ENCODE data around the gene SPATA21.
"Not testable (repeated sequence)": the region's sequence is repeated elsewhere in the genome, so short reads cannot be mapped to it uniquely, and the experiment has no call there.

Gene SPATA21, protein sequence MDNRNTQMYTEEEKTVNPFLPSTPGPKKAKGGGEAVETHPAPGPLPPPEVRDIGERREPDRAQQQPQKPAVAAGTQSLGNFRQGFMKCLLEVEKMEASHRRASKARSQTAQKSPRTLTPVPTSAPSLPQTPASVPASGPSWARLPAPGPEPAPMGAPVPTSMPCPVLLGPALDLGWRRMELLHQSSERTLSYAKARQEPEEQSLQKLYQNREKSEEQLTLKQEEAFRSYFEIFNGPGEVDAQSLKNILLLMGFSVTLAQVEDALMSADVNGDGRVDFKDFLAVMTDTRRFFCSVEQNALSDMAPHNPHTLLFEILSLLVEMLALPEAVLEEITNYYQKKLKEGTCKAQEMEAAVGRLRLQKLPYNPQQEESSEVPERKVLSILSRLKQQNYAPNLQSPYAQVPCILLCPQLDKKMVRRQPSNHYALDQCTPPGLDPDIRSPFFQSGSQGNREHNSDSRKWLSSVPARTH

DNA sequence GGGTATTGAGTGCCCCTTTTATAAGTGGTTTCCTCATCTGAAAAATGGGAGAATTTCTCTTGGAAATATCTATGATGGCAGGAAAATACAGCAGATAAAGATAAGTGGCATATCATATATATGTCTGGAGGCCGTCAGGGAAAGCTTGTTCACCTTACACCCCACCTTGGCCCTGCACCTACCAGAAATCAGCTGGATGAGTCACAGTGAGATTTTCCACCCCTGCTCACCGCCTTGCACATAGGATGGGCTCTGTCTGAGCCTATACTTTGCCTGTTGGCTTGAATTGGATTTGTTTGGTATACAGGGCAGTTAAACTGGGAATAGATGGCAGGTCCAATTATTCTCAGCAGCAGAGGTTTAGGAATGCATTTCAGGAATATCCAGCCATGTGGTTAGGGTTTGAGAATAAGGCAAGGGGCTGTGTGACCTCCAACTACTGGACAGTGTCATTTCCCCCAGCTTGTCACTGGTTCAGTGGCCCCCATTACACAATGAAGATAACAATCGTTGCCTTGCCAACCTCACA lies at the start of gene SPATA21:
SPATA21 (minus strand) TSS at position 479 of the 529 bp plus-strand sequence. CDS start 6,053 bp downstream, outside the sequence.
- DNase-seq = no peak

DNA sequence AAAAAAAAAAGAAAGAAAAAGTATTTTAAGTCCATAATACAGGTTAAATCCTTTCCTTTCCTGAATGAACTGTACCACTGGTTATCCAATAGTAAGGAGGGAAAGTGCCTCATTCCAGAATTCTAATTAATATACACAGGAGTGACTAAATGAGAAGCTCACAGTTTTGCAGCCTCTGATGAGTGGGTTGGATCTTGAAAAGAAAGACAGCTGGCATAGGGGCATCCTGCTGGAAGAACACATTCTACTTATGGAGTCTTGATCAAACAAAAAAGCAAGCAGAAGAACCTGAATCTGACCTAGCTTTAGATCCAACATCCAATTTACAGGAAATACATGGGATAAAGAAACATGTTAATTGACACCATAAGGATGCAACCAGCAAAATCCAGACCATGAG lies 49.8 kb upstream of the SPATA21 start:
- not testable (repeated sequence) for DNase-seq

DNA sequence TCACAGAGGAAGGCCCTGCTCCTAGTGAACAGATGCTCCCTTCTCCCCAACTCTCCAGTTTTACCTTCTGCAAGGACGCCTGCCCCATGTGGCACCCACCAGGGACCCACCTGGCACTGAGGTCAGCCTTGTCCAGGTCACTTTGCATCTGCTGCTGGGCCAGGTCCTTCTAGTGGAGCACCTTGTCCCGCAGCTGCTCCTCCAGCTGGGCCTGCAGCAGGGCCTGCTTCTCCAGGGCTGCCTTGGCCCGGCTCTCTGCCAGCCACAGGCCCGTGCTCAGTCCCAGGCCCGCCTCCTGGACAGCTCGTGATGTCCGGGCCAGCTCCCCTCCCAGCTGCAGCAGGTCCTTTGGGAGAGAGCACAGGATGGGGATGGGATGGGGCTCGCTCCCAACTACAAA lies 49.1 kb upstream of the SPATA21 start:
- DNase-seq = not testable (repeated sequence)

DNA sequence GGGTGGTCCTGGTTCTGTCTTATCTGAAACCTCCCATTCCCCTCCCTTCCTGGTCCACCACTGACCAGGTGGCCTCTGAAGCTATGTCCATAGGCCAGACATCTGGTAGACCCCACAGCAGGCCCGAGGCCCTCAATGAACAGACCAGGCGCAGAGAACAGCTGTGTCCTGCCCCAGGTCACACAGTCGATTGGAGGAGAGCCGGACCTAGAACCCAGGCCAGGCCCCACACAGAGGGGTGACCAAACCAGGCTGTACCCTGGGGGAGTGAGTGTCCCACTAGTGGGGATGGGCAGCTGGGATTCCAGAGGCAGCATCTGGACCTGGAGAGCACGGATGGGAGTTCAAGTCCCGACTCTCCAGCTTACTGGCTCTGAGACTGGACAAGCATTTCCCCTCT lies 47.7 kb upstream of the SPATA21 start:
- no peak for DNase-seq

DNA sequence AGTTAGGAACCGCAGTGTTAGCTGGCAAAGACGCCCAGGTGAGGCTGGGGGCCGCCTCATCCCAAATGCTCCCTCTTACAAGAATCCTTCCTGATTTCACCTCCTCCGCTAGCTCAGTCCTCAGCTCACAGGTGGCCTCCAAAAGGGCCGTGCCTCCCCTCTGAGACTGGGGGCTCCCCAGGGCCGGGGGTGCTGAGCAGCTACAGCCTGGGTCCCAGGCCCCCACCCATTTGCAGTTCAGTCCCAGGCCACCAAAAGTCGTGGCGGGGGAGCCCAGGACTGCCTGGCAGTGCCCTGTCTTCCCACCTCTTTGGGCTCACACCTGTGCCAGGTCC lies 47.2 kb upstream of the SPATA21 start:
- no peak for DNase-seq

DNA sequence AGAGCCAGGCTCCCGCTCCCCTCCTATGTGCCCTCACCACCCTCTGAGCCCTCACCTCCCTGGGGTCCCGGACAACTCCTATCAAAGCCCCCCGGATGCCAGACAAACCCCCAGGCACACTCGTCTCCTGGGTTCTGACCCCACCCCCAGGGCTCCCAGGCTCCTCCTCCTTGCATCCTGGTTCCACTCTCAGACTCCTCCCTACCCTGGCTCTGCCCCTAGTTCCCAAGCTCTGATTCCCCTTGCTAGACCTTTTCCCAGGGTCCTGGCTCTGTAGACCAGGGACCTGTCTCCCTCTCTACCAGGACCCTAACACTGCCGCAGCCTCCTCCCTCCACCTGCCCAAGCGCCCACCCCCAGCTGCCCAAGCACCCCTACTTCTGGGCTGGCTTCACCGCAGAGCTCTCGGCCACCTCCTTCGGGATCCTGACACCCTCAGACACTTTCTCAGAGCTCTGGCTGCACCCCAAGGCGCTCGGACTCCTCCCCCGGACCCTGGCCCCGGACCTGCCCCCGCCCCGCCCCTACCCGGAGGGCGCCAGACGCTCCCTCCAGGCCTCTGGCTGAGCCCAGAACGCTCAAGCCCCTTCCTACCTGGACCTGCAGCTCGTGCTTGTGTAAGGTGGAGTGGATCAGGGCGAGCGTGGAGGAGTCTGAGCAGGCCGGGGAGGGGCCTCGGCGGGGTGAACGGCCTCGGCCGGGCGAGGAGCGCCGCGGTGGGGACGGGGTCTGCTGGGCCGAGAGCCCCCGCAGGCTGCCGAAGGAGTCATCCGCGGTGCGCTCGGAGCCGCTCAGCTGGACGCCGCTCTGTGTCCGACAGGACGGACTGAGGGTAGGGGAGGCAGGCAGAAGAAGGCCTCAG lies 46.6 kb upstream of the SPATA21 start:
- not testable (repeated sequence) for DNase-seq

DNA sequence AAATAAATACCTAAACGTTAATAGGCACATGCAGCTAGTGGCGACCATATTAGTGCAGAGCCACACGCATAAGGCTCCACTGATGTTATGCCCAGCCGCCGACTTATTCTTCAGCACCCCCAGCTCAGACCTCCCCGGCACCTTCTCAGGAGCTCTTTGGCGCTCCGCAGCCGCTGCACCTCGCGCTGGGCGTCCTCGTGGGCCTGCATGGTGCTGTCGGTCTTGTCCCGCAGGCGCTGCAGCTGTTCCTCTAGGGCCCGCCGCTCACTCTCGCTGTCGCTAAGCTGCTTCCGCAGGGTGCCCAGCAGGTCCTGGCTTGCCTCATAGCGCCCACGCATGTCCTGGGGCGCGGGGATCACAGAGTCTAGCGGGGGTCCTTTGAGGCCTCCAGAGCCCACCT lies 45.9 kb upstream of the SPATA21 start:
- not testable (repeated sequence) for DNase-seq

DNA sequence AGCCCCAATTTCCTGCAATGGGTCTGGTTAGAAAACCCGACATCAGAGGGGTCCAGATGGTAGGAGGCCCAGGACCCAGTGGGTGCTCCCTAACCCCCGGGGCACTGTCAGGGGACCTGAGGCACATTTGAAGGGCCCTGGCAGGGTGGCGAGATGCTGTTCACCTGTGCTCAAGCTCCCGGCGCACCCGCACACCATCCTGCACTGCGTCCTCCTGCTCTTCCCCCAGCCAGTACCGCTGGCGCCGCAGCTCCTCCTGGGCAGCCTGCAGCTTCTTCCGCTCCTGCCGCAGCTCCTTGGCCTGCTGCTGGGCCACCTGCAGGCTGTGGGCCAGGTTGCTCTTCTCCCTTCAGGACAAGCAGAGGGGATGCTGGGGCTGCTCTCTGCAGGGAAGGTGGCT lies 40.9 kb upstream of the SPATA21 start:
- no peak for DNase-seq

DNA sequence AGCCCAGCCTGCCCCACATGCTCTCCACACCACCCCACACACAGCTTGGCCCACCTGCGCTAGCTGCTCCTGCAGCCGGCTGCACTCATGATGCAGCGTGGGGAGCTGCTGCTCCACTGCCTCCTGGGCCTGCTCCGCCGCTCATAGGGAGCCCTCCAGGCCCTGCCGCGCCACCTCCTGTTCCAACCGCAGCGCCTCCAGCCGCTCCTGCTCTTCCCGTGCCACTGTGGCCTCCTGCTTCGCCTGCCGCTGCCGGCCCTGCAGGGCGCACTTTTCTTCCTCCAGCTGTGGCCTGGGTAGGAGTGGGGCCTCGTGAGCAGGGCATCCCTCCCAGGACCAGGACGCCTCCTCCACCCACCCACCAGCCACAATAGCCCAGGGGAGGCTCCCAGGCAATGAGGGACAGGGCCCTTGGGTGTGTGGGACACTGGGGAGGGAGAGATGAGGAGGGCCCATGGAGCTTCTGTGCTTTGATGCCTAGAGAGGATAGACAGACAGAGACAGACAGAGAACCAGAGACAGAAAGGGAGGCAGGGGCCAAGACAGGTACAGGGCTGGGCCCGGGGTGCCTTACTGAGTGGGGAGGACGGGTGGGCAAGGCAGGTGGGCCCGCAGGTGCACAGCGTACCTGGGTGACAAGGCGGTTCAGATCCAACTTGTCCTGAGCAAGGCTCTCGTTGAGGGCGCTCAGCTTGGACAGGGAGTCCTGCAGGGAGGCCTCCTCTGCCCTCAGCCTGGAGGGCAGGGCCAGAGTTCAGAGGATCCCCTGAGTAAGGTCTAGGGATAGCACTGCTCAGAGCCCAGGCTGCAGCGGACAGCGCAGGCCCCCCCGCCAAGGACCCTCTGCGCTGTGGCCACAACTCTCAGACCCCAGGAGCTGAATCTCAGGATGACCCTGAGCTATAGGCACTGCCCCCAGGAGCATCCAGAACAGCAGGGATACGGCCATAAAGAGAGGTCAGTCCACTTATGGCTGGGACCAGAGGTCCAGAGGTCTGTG lies 38.8 kb upstream of the SPATA21 start:
- not testable (repeated sequence) for DNase-seq

DNA sequence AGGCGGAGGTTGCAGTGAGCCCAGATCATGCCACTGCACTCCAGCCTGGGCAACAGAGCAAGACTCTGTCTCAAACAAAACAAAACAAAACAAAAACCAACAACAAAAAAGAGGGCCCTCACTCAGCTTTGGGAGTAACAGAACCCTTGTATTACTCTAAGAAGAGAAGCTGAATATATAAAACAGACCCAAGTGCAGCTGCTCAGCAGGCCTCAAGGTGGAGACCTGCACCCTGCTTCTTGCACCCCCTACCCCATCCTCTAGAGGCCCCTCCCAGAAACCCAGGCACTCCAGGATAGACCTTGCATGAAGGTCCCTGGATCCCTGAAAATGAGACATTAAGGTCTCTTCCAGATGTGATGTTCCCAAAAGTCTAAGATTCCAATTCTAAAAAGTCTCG lies 37.7 kb upstream of the SPATA21 start:
- not testable (repeated sequence) for DNase-seq

DNA sequence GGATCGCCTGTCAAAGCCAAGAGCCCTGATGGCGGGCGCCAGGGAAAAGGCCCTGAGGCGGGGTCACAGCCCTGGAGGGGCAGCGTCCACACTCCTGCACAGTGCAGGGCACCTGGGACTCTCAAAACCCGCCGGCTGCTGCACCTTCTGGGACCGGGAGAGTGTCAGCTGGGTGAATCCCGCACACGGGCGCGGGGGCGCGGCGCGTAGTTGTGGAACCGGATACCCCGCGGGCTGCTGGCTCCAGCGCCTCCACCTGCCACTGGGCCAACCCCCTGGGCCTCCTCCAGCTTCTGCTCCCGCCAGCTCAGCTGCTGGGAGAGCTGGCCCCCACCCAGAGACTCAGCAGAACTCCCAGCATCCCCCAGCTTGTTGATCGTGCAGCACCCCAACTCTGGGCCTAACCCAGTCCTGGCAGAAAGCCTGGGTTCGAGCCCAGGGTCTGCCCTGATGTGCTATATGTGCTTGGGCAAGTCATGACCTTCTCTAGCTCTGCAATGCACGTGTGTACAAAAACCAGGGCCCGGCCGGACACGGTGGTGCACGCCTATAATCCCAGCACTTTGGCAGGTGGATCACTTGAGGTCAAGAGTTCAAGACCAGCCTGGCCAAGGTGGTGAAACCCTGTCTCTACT lies 37.1 kb upstream of the SPATA21 start:
- no peak for DNase-seq

DNA sequence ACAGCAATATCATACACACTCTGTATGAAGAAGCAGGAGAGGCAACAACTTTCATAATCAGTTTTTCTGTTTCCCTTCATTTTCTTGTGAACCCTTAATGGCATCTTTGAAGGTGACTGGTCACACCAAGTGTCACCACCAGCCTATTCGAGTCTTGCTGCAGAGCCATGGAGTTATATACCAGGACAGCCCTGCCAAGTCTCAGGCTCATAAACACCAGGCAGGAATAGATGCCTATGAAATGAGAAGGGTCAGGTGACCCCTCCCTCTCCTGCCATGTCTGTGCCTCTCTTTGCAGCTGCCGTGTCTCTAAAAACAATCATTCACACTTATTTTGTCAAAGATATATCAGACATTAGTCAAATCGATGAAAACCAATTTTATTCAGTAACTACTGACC lies 31.3 kb upstream of the SPATA21 start:
- DNase-seq = no peak

DNA sequence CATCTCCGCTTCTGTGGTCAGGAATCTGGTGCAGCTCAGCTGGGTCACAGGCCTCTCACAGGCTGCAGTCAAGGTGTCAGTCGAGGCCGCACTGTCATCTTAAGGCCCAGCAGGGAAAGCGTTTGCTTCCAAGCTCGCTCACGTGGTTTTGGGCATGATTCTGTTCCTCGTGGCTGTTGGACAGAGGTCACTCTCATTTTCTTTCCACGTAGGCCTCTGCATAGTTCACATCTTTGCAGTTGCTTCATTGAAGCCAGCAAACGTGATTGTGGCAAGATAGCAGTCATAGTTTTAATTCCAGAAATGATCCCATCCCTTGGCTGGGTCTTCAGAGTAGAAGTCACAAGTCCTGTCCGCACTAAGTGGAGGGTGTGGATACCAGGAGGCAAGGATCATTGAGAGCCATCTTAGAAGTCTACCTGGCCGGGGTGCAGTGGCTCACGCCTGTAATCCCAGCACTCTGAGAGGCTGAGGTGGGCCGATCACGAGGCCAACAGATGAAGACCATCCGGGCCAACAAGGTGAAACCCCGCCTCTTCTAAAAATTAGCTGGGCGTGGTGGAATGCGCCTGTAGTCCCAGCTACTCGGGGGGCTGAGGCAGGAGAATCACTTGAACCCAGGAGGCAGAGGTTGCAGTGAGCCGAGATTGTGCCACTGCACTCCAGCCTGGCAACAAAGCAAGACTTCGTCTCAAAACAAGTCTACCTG lies 27.8 kb upstream of the SPATA21 start:
- no peak for DNase-seq

DNA sequence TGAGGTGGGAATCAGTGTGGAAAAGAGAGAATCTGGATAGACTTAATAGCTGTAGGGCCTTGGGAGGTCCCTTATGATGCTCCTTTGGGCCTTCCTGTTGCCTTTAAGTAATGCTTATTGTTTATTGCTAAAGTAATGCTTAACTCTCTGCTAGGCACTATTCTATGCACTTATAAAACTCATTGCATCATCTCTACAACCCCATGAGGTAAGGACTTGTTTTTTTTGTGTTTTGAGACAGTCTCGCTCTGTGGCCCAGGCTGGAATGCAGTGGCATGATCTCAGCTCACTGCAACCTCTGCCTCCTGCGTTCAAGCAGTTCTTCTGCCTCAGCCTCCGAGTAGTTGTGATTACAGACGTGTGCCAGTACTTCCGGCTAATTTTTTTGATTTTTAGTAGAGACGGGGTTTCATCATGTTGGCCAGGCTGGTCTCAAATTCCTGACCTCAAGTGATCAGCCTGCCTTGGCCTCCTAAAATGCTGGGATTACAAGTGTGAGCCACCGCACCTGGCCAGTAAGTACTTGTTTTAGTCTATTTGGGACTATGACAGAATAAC lies 25.6 kb upstream of the SPATA21 start:
- no peak for DNase-seq

DNA sequence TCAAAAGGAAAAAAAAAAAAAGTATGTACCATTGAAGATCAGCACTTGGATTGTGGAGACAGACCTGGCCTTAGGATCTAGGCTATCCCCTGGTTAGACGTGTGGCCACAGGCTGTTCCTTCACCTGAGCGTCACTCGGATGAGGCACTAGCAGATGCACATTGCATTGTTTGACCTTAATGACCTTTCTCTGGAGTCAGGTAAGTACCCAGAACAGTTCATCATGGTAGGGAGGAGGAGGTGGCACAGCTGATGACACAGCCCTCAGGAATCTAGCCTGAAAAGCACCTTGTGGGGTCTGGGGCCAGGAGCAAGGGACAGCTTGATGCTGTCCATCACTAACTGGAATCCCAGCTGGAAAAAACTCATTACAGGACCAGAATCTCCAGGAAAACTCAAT lies 24.5 kb upstream of the SPATA21 start:
- no peak for DNase-seq

DNA sequence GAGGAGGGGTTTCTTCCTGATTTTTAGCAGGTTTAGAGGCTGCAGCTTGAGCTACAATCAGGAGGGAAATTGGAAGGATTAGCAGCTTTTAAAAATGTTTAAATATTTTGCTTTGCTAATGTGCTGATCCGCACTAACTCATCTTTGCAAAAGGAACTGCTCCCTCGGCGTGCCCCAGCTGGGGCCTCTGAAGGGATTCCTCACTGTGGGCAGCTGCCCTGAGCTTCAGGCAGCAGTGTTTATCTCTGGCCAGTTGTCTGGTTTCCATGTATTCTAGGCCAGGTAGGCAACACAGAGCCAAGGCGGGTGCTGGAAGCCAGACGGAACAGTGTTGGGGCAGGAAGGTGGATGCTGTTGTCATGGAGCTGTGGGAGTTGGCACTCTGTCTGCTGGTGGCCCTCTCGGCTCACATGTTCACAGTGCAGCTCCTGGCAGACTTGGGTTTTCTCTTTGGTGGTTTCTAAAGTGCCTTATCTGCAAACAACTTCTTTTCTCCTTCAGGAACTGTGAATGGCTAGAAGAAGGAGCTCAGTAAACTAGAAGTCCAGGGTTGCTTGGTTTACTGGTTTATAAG lies 22.2 kb upstream of the SPATA21 start:
- no peak for DNase-seq

DNA sequence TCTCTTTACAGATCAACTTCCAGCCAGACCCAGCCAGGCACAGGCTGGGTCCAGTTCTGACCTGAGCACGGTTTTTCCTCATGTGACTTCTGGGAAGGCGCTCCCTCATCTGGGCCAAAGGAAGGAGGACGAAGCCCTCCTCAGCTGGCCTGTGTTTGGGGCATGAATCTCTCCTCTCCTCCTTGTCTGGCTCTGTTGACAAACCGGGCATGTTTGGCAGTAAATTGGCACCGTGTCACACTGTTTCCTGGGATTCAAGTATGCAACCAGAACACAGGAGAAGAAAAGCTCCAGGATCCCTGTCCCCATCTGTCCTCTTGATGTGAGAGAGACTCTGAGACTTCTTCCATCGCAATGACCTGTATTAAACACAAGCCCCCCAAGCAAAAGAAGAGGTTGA lies 21.6 kb upstream of the SPATA21 start:
- no peak for DNase-seq

DNA sequence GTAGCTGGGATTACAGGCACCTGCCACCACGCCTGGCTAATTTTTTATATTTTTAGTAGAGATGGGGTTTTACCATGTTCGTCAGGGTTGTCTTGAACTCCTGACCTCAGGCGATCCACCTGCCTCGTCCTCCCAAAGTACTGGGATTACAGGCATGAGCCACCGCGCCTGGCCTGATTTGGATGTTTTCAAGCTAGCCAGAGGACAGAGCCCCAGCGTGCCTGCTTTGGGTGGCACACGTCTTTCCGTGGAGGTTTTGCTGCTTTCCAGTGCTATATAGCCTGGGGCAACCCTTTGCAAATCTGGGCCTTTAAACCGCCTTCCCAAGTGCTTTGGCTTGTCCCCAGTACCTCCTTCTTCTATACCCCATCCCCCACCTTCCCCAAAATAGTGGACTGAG lies 18.9 kb upstream of the SPATA21 start:
- DNase-seq = not testable (repeated sequence)

DNA sequence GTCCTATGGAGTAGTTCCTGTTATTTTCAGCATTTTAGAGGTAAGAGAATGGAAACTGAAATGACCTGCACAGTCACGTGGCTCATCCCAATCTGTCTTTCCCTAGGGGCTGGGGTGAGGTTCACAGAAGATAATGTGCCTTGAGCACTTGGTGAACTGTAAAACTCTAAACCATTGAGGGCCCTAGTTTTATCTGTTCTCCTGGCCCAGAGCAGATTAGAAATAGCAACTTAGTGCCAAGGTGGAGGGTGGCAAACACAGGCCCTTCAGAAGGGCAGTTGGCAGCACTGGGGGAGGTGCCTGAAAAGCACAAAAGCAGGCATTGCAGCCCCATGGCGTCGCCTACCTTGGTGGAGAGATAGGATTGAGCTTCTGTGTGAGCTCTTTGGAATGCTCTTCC lies 17.7 kb upstream of the SPATA21 start:
- not testable (repeated sequence) for DNase-seq

DNA sequence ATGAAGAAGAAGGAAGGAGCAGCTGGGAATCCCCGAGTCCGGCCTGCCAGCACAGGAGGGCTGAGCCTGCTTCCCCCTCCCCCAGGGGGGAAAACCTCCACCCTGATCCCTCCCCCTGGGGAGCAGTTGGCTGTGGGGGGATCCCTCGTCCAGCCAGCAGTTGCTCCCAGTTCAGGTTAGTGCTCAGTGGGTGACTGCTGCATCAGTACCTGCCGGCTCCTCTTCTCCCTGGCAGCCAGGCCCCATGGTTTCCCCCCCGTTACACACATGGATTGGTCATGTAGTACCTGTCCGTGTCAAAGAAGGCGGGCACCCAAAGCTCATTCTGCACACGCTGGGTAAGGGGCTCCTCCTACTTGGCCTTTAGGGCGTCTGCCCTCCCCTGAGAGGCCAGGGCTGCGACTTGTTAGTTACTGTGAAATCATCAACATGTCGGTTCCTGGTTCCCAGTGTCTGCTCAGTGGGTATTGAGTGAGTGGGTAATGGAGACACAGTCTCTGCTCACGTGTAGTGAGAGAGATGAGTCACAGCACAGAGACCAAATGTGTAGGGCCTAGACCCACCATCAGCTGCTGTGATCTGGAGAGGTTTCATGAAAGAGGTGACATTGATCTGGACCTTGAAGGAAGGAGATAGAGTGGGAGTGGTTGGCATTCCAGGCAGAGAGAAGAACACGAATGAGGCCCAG lies 14.8 kb upstream of the SPATA21 start:
- DNase-seq = no peak
